BJ (cell line): ENCODE measurements around the gene CMTM7. TPM values are rescaled to one million over a fixed set of nuclear protein-coding genes. Genes with fewer than 3 reads are reported as not detected.

ENCODE experiments used
- CTCF ChIA-PET: fragments of 350-600 bp; formaldehyde crosslinking; extraction: SDS; loops from one replicate; lab custom pipeline; 2021; ENCODE audit warnings: antibody characterized with exemption, inconsistent platforms; lab: Yijun Ruan, JAX
- POLR2A ChIA-PET: fragments of 300-600 bp; sonication (Branson Sonifier 250); formaldehyde crosslinking; extraction: SDS; loops from one replicate; lab custom pipeline; 2021; ENCODE audit warnings: antibody characterized with exemption; lab: Charles Lee
- DNase-seq: peaks from one replicate; pipeline ENCODE4 v3.0.0-alpha.2; 2011; ENCODE audit warnings: low read depth
- H3K27me3 ChIP-seq: 2 replicates; pipeline ENCODE4 v1.6.0; 2011; ENCODE audit warnings: low read length; ENCODE audit not compliant: control insufficient read depth, insufficient read depth
- H3K36me3 ChIP-seq: 2 replicates; pipeline ENCODE4 v1.5.1; 2011; ENCODE audit warnings: low read length; ENCODE audit not compliant: control insufficient read depth, insufficient read depth
- H3K4me3 ChIP-seq: 2 replicates; pipeline ENCODE4 v1.5.1; 2011; ENCODE audit warnings: low read depth, mild to moderate bottlenecking, control low read depth, low read length
- polyA plus RNA-seq: library from polyadenylated mRNA; depleted of rRNA; stranded (reverse); fragments of >200 nt; gene quantifications from 2 replicates; pipeline ENCODE4 v1.2.3, GENCODE V29; 2011
- TF ChIP-seq, protein P1 (sequence below): IDR thresholded peaks from 2 replicates; pipeline ENCODE4 v1.5.1; 2011; ENCODE audit warnings: low read depth, mild to moderate bottlenecking, control low read depth, inconsistent platforms, low read length, moderate library complexity; ENCODE audit not compliant: insufficient read depth

The CMTM7 gene
- polyA plus RNA-seq, 1 experiment, result 13.7 TPM

DNA sequence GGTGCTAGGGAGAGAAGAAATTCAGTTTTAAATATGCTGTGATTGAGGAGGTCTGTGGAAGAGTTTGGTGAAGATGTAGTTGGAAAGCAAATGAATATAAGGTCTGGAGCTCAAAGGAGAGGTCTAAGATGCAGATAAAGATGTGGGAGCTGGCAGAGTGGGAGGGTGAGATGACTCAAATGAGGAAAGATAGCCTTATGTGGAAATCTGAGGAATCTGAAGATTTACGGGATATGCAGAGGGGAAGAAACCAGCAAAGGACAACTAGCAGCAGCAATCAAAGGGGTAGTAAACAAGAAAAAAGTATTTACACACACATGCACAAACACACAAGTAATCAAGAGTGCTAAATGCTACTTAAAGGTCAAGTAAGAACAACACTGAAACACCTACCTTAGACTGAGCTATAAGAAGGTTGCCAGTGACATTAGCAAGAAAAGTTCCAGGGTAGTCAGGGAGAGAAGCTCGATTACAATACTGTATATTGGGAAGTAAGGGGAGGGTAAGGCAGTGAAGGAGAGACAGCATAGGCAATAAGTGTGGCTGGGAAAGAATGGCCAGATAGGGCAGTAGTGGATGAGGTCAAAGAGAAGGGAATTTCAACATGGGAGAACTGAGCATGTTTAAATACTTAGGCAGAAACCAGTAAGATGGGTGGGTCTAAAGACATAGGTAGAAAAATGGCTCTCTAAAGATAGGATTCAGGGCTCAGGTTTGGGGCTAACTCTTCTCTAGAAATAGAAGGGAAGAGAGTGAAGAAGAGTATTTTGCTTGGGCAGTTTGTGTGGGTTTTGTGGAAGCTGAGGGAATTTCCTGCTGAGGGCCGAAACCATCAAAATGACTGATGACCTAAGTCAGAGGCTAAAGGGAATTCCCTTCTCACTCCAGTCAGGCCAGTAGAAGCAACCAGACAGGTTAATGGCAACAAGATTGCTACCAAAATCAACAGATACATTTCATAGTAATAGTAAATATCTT is 102.1 kb downstream of the CMTM7 start:
- ChIA-PET POLR2A (no interaction called here), CTCF (interaction anchor here (0.7 to 2.1 kb wide), 3 partner anchors 26 to 204 kb away, joined by 3 to 4 read pairs (median 3); no protein-coding TSS in a partner anchor)
- H3K36me3 ChIP-seq, result no peaks in the 10 kb centered on the region
- no peak for DNase-seq
- H3K27me3 ChIP-seq, result no peaks in the 10 kb centered on the region
- H3K4me3 ChIP-seq, result no peak overlapping the region
- TF ChIP-seq, protein P1, sequence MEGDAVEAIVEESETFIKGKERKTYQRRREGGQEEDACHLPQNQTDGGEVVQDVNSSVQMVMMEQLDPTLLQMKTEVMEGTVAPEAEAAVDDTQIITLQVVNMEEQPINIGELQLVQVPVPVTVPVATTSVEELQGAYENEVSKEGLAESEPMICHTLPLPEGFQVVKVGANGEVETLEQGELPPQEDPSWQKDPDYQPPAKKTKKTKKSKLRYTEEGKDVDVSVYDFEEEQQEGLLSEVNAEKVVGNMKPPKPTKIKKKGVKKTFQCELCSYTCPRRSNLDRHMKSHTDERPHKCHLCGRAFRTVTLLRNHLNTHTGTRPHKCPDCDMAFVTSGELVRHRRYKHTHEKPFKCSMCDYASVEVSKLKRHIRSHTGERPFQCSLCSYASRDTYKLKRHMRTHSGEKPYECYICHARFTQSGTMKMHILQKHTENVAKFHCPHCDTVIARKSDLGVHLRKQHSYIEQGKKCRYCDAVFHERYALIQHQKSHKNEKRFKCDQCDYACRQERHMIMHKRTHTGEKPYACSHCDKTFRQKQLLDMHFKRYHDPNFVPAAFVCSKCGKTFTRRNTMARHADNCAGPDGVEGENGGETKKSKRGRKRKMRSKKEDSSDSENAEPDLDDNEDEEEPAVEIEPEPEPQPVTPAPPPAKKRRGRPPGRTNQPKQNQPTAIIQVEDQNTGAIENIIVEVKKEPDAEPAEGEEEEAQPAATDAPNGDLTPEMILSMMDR, result no peak

DNA sequence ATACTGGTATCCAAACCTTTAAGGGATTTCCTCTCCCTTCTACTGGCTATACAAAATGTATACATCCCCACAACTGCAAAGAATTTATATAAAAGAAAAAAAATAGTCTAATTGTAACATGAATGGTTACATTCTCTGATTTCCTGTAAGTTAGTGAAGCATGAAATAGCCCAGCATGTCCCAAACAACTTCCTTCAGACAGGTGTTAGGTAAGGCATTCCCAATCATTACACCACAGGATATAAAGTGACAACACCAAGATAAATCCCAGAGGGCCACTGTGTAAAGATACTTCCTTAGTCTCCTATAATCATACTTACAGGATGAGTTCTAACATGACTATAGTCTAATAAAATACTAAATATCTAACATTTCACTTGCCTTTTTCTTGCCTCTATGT is 103.4 kb downstream of the CMTM7 start:
- TF ChIP-seq, protein P1, result no peak
- Histone ChIP-seq H3K36me3 (no peaks in the 10 kb centered on the region), H3K4me3 (no peak overlapping the region), H3K27me3 (no peaks in the 10 kb centered on the region)
- no peak for DNase-seq
- ChIA-PET POLR2A (no interaction called here), CTCF (no interaction called here)

DNA sequence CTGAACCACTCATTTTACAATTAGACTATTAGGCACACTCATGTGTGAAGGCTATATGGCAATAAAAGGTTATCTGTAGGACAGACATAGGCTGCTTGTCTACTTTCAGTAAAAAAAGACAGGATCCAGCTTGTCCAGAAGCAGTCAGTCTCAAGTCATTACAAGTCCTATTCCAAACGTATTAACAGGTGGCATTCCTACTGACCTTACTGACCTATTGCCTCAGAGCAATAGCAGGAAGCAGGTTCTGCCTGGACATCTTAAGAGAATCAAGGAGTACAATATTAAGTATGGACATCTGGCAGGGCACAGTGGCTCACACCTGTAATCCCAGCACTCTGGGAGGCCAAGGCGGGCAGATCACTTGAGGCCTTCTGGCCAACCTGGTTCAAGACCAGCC is 104.0 kb downstream of the CMTM7 start:
- POLR2A ChIA-PET, result no interaction called here
- H3K27me3 ChIP-seq, result no peaks in the 10 kb centered on the region
- TF ChIP-seq, protein P1, result no peak
- no peak for DNase-seq
- H3K4me3 ChIP-seq, result no peak overlapping the region
- H3K36me3 ChIP-seq, result no peaks in the 10 kb centered on the region
- CTCF ChIA-PET, result no interaction called here

DNA sequence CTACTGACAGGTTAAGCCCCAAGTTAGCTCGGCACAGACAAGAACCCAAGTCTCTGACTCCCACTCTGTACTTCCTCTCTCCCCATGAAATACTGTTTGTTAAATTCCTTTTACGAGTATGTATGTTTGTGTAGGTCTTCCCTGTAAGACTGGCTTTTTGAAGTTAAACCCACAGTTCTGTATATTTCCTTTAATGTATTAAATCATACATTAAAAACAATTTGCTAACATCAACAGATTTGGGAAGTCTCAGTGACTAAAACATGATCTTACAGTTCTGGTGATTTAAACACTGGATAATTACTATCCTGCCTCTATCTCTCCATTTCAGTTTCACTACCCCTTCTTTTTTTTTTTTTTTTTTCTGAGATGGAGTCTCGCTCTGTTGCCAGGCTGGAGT is 106.6 kb downstream of the CMTM7 start:
- DNase-seq, result no peak
- ChIA-PET CTCF (interaction anchor here (0.8 to 0.9 kb wide), 2 partner anchors 9 to 30 kb away, joined by 3 read pairs; no protein-coding TSS in a partner anchor), POLR2A (no interaction called here)
- no peak overlapping the region for H3K4me3 ChIP-seq
- H3K27me3 ChIP-seq, result no peaks in the 10 kb centered on the region
- H3K36me3 ChIP-seq, result no peaks in the 10 kb centered on the region
- TF ChIP-seq, protein P1, result no peak

DNA sequence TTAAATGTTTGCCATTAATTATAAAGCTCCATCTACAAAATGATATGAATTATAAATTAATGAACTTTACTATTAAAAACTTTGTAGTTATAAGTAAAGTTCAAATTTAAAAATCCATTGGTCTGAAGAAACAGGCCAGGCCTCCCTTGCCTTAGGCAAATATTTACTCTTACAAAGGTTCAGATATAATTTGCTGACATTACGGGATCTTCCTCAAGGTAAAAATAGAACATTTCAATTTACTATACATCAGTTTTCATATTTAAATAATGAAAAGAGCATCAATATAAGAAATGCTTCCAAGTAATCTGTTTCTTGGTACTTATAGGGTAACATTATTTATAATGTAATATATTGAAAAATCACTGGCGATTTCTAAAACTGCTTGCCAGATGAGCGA is 107.3 kb downstream of the CMTM7 start:
- Histone ChIP-seq H3K27me3 (no peaks in the 10 kb centered on the region), H3K36me3 (no peaks in the 10 kb centered on the region), H3K4me3 (no peak overlapping the region)
- no peak for DNase-seq
- ChIA-PET CTCF (interaction anchor here (0.9 kb wide), 1 partner anchor 31 kb away, joined by 3 read pairs; no protein-coding TSS in a partner anchor), POLR2A (no interaction called here)
- TF ChIP-seq, protein P1, result no peak
